Measurements from ENCODE around the gene LRMDA. TPM values are rescaled to one million over a fixed set of nuclear protein-coding genes. Genes with fewer than 3 reads are reported as not detected.

LRMDA gene
- total and polyA plus RNA-seq, 2 of the 13 experiments (the other 11 are each of a cell fraction or from before 2014, with no cell fraction given), result 13.4 to 22.0 TPM

DNA sequence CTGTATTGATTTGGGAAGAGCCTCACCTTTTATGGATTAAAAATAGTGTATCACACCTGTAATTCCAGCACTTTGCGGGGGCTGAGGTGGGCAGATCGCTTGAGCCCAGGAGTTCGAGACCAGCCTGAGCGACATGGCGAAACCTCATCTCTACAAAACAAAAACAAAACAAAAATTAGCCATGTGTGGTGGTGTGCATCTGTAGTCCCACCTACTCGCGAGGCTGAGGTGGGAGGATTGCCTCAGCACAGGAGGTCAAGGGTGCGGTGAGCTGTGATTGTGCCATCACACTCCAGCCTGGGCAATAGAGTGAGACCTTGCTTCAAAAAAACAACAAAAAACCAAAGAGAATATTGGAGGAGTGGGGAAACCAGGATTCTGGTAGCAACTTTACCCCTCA lies 79.6 kb downstream of the LRMDA start (continued):
- TF ChIP-seq, protein P1, sequence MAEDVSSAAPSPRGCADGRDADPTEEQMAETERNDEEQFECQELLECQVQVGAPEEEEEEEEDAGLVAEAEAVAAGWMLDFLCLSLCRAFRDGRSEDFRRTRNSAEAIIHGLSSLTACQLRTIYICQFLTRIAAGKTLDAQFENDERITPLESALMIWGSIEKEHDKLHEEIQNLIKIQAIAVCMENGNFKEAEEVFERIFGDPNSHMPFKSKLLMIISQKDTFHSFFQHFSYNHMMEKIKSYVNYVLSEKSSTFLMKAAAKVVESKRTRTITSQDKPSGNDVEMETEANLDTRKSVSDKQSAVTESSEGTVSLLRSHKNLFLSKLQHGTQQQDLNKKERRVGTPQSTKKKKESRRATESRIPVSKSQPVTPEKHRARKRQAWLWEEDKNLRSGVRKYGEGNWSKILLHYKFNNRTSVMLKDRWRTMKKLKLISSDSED (CRISPR knock-in tag; IDR thresholded peaks at IDR 0.05), result no peak
- TF ChIP-seq ZNF292 (CRISPR knock-in tag; IDR thresholded peaks at IDR 0.05; ENCODE audit: borderline replicate concordance, low read depth), result no peak
- TF ChIP-seq, protein P2, sequence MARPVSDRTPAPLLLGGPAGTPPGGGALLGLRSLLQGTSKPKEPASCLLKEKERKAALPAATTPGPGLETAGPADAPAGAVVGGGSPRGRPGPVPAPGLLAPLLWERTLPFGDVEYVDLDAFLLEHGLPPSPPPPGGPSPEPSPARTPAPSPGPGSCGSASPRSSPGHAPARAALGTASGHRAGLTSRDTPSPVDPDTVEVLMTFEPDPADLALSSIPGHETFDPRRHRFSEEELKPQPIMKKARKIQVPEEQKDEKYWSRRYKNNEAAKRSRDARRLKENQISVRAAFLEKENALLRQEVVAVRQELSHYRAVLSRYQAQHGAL (CRISPR knock-in tag; IDR thresholded peaks at IDR 0.05; ENCODE audit: not compliant biosample characterization), result no peak

- Histone ChIP-seq H3K9ac (ENCODE audit: insufficient read depth, low read depth, low read length) (no peak overlapping the region), H3K27ac (ENCODE audit: extremely low read length, insufficient read depth, low read length) (no peak overlapping the region), H3K4me1 (ENCODE audit: insufficient read depth, low read length) (peaks cover 25% of the 10 kb centered on the region), H3K27me3 (ENCODE audit: control insufficient read depth in 1 of 2, insufficient read depth in 2 of 2, low read length in 2 of 2) (no peaks in the 10 kb centered on the region), H3K9me3 (ENCODE audit: low read length) (no peaks in the 10 kb centered on the region), H4K20me1 (ENCODE audit: insufficient read depth, low read length) (no peaks in the 10 kb centered on the region), H2AFZ (ENCODE audit: low read length) (no peak overlapping the region), H3K79me2 (ENCODE audit: insufficient read depth, low read length) (peaks cover 2% of the 10 kb centered on the region), H3K36me3 (replicated peaks in 1 of 2; ENCODE audit: control insufficient read depth in 1 of 2, insufficient read depth in 2 of 2, low read length in 2 of 2) (no peaks in the 10 kb centered on the region), H3K4me3 (replicated peaks in 1 of 3; ENCODE audit: insufficient read depth in 1 of 3, low read depth in 2 of 3, low read length in 3 of 3) (no peak overlapping the region), H3K4me2 (ENCODE audit: low read depth, low read length) (peak overlapping the region; percentile 8; the same call in 1 of the 2 replicates)
- POLR2A ChIA-PET, result interaction anchor here (1.4 kb wide), 1 partner anchor 80 kb away, joined by 3 read pairs; no protein-coding TSS in a partner anchor
- ATAC-seq, result no peak
- no peak for FAIRE-seq
- TF ChIP-seq MYC (CRISPR knock-in tag; IDR thresholded peaks at IDR 0.05; ENCODE audit: borderline replicate concordance), result no peak
- no peak for TF ChIP-seq EED (CRISPR knock-in tag; IDR thresholded peaks at IDR 0.05)
- in situ Hi-C loops (cut with HindIII; ENCODE audit: extremely low pct_ligation_motif_present, low pct_unique_long_range_greater_than_20kb), result no loop called here
- CTCF ChIA-PET (ENCODE audit: low intra/inter-chr PET ratio, low total read pairs), result no interaction called here
- intact Hi-C loops (cut with micrococcal nuclease; ENCODE audit: unreplicated experiment), result no loop called here
- no TSS peak for BruUV-seq (replicated peaks)
- WGBS (ENCODE audit: low lambda C conversion rate), result 60% methylated on average over 8 of the region's 8 CpGs
- DNase-seq (ENCODE audit: low spot score), result no peak
Measured at GRCh38 chr10:75512203-75512933, 80.9 kb downstream of the LRMDA start.

Measured in HepG2 (cell line).